ENCODE measurements around the gene SLC25A24. TPM values are rescaled to one million over a fixed set of nuclear protein-coding genes. Genes with fewer than 3 reads are reported as not detected.

The SLC25A24 gene
- total and polyA plus RNA-seq, 7 experiments from 2014 or later = 7.1 to 27.2 (median 10.2) TPM

GRCh38 chr1:108114033-108114599, 86.0 kb downstream of the SLC25A24 start:
- peaks cover 0 to 3% (median 0%) of the 10 kb centered on the region in 11 donors for H3K9me3 Mint-ChIP-seq
- no peaks in the 10 kb centered on the region for H3K27me3 ChIP-seq (ENCODE audit: control insufficient read depth in 2 of 2, insufficient read depth in 2 of 2, low read length in 2 of 2)
- H3K27ac ChIP-seq (ENCODE audit: low read depth, low read length) = no peak overlapping the region
- H3K36me3 ChIP-seq (ENCODE audit: control insufficient read depth in 2 of 3, insufficient read depth in 3 of 3, low read length in 3 of 3) = no peaks in the 10 kb centered on the region
- no peak overlapping the region for H3K27ac Mint-ChIP-seq
- DNase-seq (no peak), ATAC-seq (no peak)
- peaks cover 3 to 11% (median 6%) of the 10 kb centered on the region in 7 donors for H3K4me1 Mint-ChIP-seq
- no peak overlapping the region for H3K4me3 Mint-ChIP-seq
- no peaks in the 10 kb centered on the region for H3K9me3 ChIP-seq (ENCODE audit: control insufficient read depth in 2 of 3, low read length in 3 of 3)
- ChIA-PET POLR2A (no interaction called here), CTCF (no interaction called here)
- no peak overlapping the region for H3K4me3 ChIP-seq (ENCODE audit: low read length)
- peaks cover 0 to 6% (median 0%) of the 10 kb centered on the region in 5 donors for H3K36me3 Mint-ChIP-seq
- H3K4me1 ChIP-seq (ENCODE audit: control insufficient read depth in 2 of 2, insufficient read depth in 2 of 2, low read length in 2 of 2) = no peaks in the 10 kb centered on the region
- no peaks in the 10 kb centered on the region for H3K27me3 Mint-ChIP-seq
- intact Hi-C loops (cut with micrococcal nuclease) = no loop called here

- no peak overlapping the region for H3K4me3 Mint-ChIP-seq
- Histone ChIP-seq H3K4me1 (ENCODE audit: control insufficient read depth in 2 of 2, insufficient read depth in 2 of 2, low read length in 2 of 2) (no peaks in the 10 kb centered on the region), H3K27ac (ENCODE audit: low read depth, low read length) (no peak overlapping the region), H3K9me3 (ENCODE audit: control insufficient read depth in 2 of 3, low read length in 3 of 3) (no peaks in the 10 kb centered on the region), H3K4me3 (ENCODE audit: low read length) (no peak overlapping the region), H3K27me3 (ENCODE audit: control insufficient read depth in 2 of 2, insufficient read depth in 2 of 2, low read length in 2 of 2) (no peaks in the 10 kb centered on the region), H3K36me3 (ENCODE audit: control insufficient read depth in 2 of 3, insufficient read depth in 3 of 3, low read length in 3 of 3) (no peaks in the 10 kb centered on the region)
- no peak for DNase-seq
- peaks cover 3 to 11% (median 7%) of the 10 kb centered on the region in 7 donors for H3K4me1 Mint-ChIP-seq
- intact Hi-C loops (cut with micrococcal nuclease) = no loop called here
- no peak for ATAC-seq
- peaks cover 0 to 6% (median 0%) of the 10 kb centered on the region in 5 donors for H3K36me3 Mint-ChIP-seq
- H3K27me3 Mint-ChIP-seq = no peaks in the 10 kb centered on the region
- peaks cover 0 to 3% (median 0%) of the 10 kb centered on the region in 11 donors for H3K9me3 Mint-ChIP-seq
- peak overlapping the region in 1 of 9 donors; percentile 28 for H3K27ac Mint-ChIP-seq
- POLR2A ChIA-PET = no interaction called here
- CTCF ChIA-PET = interaction anchor here (0.6 to 1.2 kb wide), 2 partner anchors 153 to 330 kb away, joined by 3 read pairs; no protein-coding TSS in a partner anchor
These were observed 86.6 kb downstream of the SLC25A24 start for GRCh38 chr1:108113496-108113895.

GRCh38 chr1:108109295-108109973, 90.7 kb downstream of the SLC25A24 start:
- intact Hi-C loops (cut with micrococcal nuclease) = no loop called here
- DNase-seq (no peak), ATAC-seq (no peak)
- POLR2A ChIA-PET = no interaction called here
- H3K27me3 ChIP-seq (ENCODE audit: control insufficient read depth in 2 of 2, insufficient read depth in 2 of 2, low read length in 2 of 2) = no peaks in the 10 kb centered on the region
- no peaks in the 10 kb centered on the region for H3K27me3 Mint-ChIP-seq
- no peak overlapping the region for H3K27ac ChIP-seq (ENCODE audit: low read depth, low read length)
- no peaks in the 10 kb centered on the region for H3K9me3 ChIP-seq (ENCODE audit: control insufficient read depth in 2 of 3, low read length in 3 of 3)
- no peak overlapping the region for H3K4me3 Mint-ChIP-seq
- H3K36me3 ChIP-seq (ENCODE audit: control insufficient read depth in 2 of 3, insufficient read depth in 3 of 3, low read length in 3 of 3) = no peaks in the 10 kb centered on the region
- H3K9me3 Mint-ChIP-seq = peaks cover 0 to 5% (median 0%) of the 10 kb centered on the region in 11 donors
- H3K4me1 ChIP-seq (ENCODE audit: control insufficient read depth in 2 of 2, insufficient read depth in 2 of 2, low read length in 2 of 2) = no peaks in the 10 kb centered on the region
- no peak overlapping the region for H3K4me3 ChIP-seq (ENCODE audit: low read length)
- peaks cover 0 to 12% (median 9%) of the 10 kb centered on the region in 7 donors for H3K4me1 Mint-ChIP-seq
- H3K36me3 Mint-ChIP-seq = peaks cover 0 to 6% (median 0%) of the 10 kb centered on the region in 5 donors
- CTCF ChIA-PET = no interaction called here
- H3K27ac Mint-ChIP-seq = no peak overlapping the region

- H3K27me3 Mint-ChIP-seq = no peaks in the 10 kb centered on the region
- peaks cover 0 to 5% (median 0%) of the 10 kb centered on the region in 11 donors for H3K9me3 Mint-ChIP-seq
- H3K27me3 ChIP-seq (ENCODE audit: control insufficient read depth in 2 of 2, insufficient read depth in 2 of 2, low read length in 2 of 2) = no peaks in the 10 kb centered on the region
- no peak overlapping the region for H3K4me3 ChIP-seq (ENCODE audit: low read length)
- H3K36me3 Mint-ChIP-seq = peaks cover 0 to 6% (median 0%) of the 10 kb centered on the region in 5 donors
- intact Hi-C loops (cut with micrococcal nuclease) = no loop called here
- no peak overlapping the region for H3K27ac ChIP-seq (ENCODE audit: low read depth, low read length)
- H3K27ac Mint-ChIP-seq = peak overlapping the region in 2 of 9 donors; percentile 18 to 33
- H3K4me1 Mint-ChIP-seq = peaks cover 0 to 12% (median 8%) of the 10 kb centered on the region in 7 donors
- no peak for ATAC-seq
- POLR2A ChIA-PET = interaction anchor here (1.3 kb wide), 1 partner anchor 11 kb away, joined by 6 read pairs; no protein-coding TSS in a partner anchor
- H3K4me1 ChIP-seq (ENCODE audit: control insufficient read depth in 2 of 2, insufficient read depth in 2 of 2, low read length in 2 of 2) = no peaks in the 10 kb centered on the region
- no peaks in the 10 kb centered on the region for H3K9me3 ChIP-seq (ENCODE audit: control insufficient read depth in 2 of 3, low read length in 3 of 3)
- no peak for DNase-seq
- no peaks in the 10 kb centered on the region for H3K36me3 ChIP-seq (ENCODE audit: control insufficient read depth in 2 of 3, insufficient read depth in 3 of 3, low read length in 3 of 3)
- CTCF ChIA-PET = no interaction called here
- H3K4me3 Mint-ChIP-seq = no peak overlapping the region
These were observed 92.0 kb downstream of the SLC25A24 start for GRCh38 chr1:108108119-108108518.

- Mint-ChIP-seq H3K27me3 (no peaks in the 10 kb centered on the region), H3K4me3 (no peak overlapping the region), H3K9me3 (peaks cover 0 to 5% (median 0%) of the 10 kb centered on the region in 11 donors), H3K27ac (peak overlapping the region in 4 of 9 donors; percentile 6 to 38 (median 26)), H3K36me3 (peaks cover 0 to 6% (median 0%) of the 10 kb centered on the region in 5 donors), H3K4me1 (peaks cover 0 to 12% (median 8%) of the 10 kb centered on the region in 7 donors)
- Histone ChIP-seq H3K27me3 (ENCODE audit: control insufficient read depth in 2 of 2, insufficient read depth in 2 of 2, low read length in 2 of 2) (no peaks in the 10 kb centered on the region), H3K4me1 (ENCODE audit: control insufficient read depth in 2 of 2, insufficient read depth in 2 of 2, low read length in 2 of 2) (no peaks in the 10 kb centered on the region), H3K27ac (ENCODE audit: low read depth, low read length) (no peak overlapping the region), H3K36me3 (ENCODE audit: control insufficient read depth in 2 of 3, insufficient read depth in 3 of 3, low read length in 3 of 3) (no peaks in the 10 kb centered on the region), H3K4me3 (ENCODE audit: low read length) (no peak overlapping the region), H3K9me3 (ENCODE audit: control insufficient read depth in 2 of 3, low read length in 3 of 3) (no peaks in the 10 kb centered on the region)
- ATAC-seq (peak; percentile 98), DNase-seq (peak in 4 of 9 donors; percentile 3 to 37 (median 17))
- intact Hi-C loops (cut with micrococcal nuclease) = no loop called here
- POLR2A ChIA-PET = interaction anchor here (1.3 kb wide), 1 partner anchor 11 kb away, joined by 6 read pairs; no protein-coding TSS in a partner anchor
- CTCF ChIA-PET = interaction anchor here (1.0 kb wide), 1 partner anchor 326 kb away, joined by 3 read pairs; no protein-coding TSS in a partner anchor
These were observed 92.5 kb downstream of the SLC25A24 start for GRCh38 chr1:108107658-108108057.

GRCh38 chr1:108106775-108107174, 93.4 kb downstream of the SLC25A24 start:
- Mint-ChIP-seq H3K4me1 (peaks cover 0 to 12% (median 5%) of the 10 kb centered on the region in 7 donors), H3K4me3 (no peak overlapping the region), H3K9me3 (peaks cover 0 to 5% (median 0%) of the 10 kb centered on the region in 11 donors), H3K36me3 (peaks cover 0 to 1% (median 0%) of the 10 kb centered on the region in 5 donors), H3K27ac (no peak overlapping the region), H3K27me3 (no peaks in the 10 kb centered on the region)
- H3K9me3 ChIP-seq (ENCODE audit: control insufficient read depth in 2 of 3, low read length in 3 of 3) = no peaks in the 10 kb centered on the region
- intact Hi-C loops (cut with micrococcal nuclease) = no loop called here
- no peaks in the 10 kb centered on the region for H3K4me1 ChIP-seq (ENCODE audit: control insufficient read depth in 2 of 2, insufficient read depth in 2 of 2, low read length in 2 of 2)
- ChIA-PET CTCF (interaction anchor here (1.0 kb wide), 1 partner anchor 325 kb away, joined by 3 read pairs; no protein-coding TSS in a partner anchor), POLR2A (no interaction called here)
- no peaks in the 10 kb centered on the region for H3K27me3 ChIP-seq (ENCODE audit: control insufficient read depth in 2 of 2, insufficient read depth in 2 of 2, low read length in 2 of 2)
- no peak overlapping the region for H3K27ac ChIP-seq (ENCODE audit: low read depth, low read length)
- no peak overlapping the region for H3K4me3 ChIP-seq (ENCODE audit: low read length)
- no peak for ATAC-seq
- no peak for DNase-seq
- no peaks in the 10 kb centered on the region for H3K36me3 ChIP-seq (ENCODE audit: control insufficient read depth in 2 of 3, insufficient read depth in 3 of 3, low read length in 3 of 3)

Data from naive thymus-derived CD4-positive, alpha-beta T cell (primary cell).